SK-N-SH (cell line): ENCODE measurements around the gene CENPO. TPM values are rescaled to one million over a fixed set of nuclear protein-coding genes. Genes with fewer than 3 reads are reported as not detected.
A peak's percentile ranks its signal among the peaks of the same experiment; 100 is the strongest.

Experiments
- CTCF ChIA-PET: fragments of 300-600, 350-600 bp; formaldehyde crosslinking; extraction: SDS; loops from one replicate; lab custom pipeline; 2021; lab: Yijun Ruan, JAX
- POLR2A ChIA-PET: fragments of 350-600 bp; sonication (Branson Sonifier 250); formaldehyde crosslinking; extraction: SDS; loops from one replicate; lab custom pipeline; 2020; ENCODE audit warnings: antibody characterized with exemption, inconsistent platforms; lab: Yijun Ruan, JAX
- DNase-seq: peaks from one replicate; pipeline ENCODE4 v3.0.0; 2012
- H2AFZ ChIP-seq: fragments of 200-600 bp; sonication (generic); 2 replicates; pipeline ENCODE4 v1.8.1; 2016; ENCODE audit warnings: antibody characterized with exemption, mild to moderate bottlenecking, low read depth
- H3F3A ChIP-seq: fragments of 200-600 bp; sonication (generic); replicated peaks from 2 replicates; pipeline ENCODE3; 2016; ENCODE audit warnings: antibody characterized with exemption, mild to moderate bottlenecking; ENCODE audit not compliant: insufficient read depth
- H3K27ac ChIP-seq, 2 experiments: fragments of 200-500 bp in 1 of 2; fragments of 200-600 bp in 1 of 2; sonication (Bioruptor generic) in 1 of 2; sonication (generic), shearing (Covaris generic) in 1 of 2; 2 replicates each; pipeline versions ENCODE4 v1.5.1 to v1.6.1; 2014 to 2016; ENCODE audit warnings: low read depth in 2 of 2, inconsistent platforms in 1 of 2, low read length in 1 of 2, mild to moderate bottlenecking in 1 of 2, mixed read lengths in 1 of 2
- H3K27me3 ChIP-seq: fragments of 200-600 bp; sonication (generic), shearing (Covaris generic); 2 replicates; pipeline ENCODE4 v1.6.1; 2016; ENCODE audit warnings: mixed run types; ENCODE audit not compliant: insufficient read depth
- H3K36me3 ChIP-seq, 2 experiments: fragments of 200-500 bp in 1 of 2; fragments of 200-600 bp in 1 of 2; sonication (Bioruptor generic) in 1 of 2; sonication (generic) in 1 of 2; replicated peaks in 1 of 2; 2 replicates each; pipeline versions ENCODE3 to v1.5.1; 2014 to 2016; ENCODE audit warnings: low read length in 1 of 2, mild to moderate bottlenecking in 1 of 2; ENCODE audit not compliant: insufficient read depth in 2 of 2, control insufficient read depth in 1 of 2
- H3K4me1 ChIP-seq, 2 experiments: fragments of 200-500 bp in 1 of 2; fragments of 200-600 bp in 1 of 2; sonication (Bioruptor generic) in 1 of 2; sonication (generic), shearing (Covaris generic) in 1 of 2; 2 replicates each; pipeline versions ENCODE4 v1.5.1 to v1.6.1; 2014 to 2016; ENCODE audit warnings: low read depth in 1 of 2, low read length in 1 of 2, mixed run types in 1 of 2; ENCODE audit not compliant: insufficient read depth in 2 of 2, control insufficient read depth in 1 of 2
- H3K4me2 ChIP-seq: fragments of 200-600 bp; sonication (generic), shearing (Covaris generic); 2 replicates; pipeline ENCODE4 v1.6.1; 2017; ENCODE audit warnings: mixed run types
- H3K4me3 ChIP-seq, 2 experiments: fragments of 200-500 bp in 1 of 2; fragments of 200-600 bp in 1 of 2; sonication (Bioruptor generic) in 1 of 2; sonication (generic), shearing (Covaris generic) in 1 of 2; 2 replicates each; pipeline versions ENCODE4 v1.5.1 to v1.8.1; 2014 to 2016; ENCODE audit warnings: low read depth in 2 of 2, inconsistent platforms in 1 of 2, low read length in 1 of 2, mild to moderate bottlenecking in 1 of 2, mixed read lengths in 1 of 2, moderate library complexity in 1 of 2
- H3K79me2 ChIP-seq: fragments of 200-600 bp; sonication (generic); 2 replicates; pipeline ENCODE4 v1.8.1; 2017; ENCODE audit warnings: mild to moderate bottlenecking; ENCODE audit not compliant: insufficient read depth
- H3K9ac ChIP-seq: fragments of 200-600 bp; sonication (generic); 2 replicates; pipeline ENCODE4 v1.6.1; 2017; ENCODE audit warnings: mixed run types
- H3K9me2 ChIP-seq: fragments of 200-600 bp; sonication (generic); 2 replicates; pipeline ENCODE4 v1.6.1; 2017; ENCODE audit warnings: mixed run types
- H3K9me3 ChIP-seq: fragments of 200-600 bp; sonication (generic); 2 replicates; pipeline ENCODE4 v1.6.1; 2017; ENCODE audit warnings: mixed run types, mild to moderate bottlenecking, moderate library complexity
- H4K20me1 ChIP-seq: fragments of 200-600 bp; sonication (generic); 2 replicates; pipeline ENCODE4 v1.6.1; 2017; ENCODE audit warnings: mild to moderate bottlenecking, mixed run types; ENCODE audit not compliant: insufficient read depth
- ELF1 ChIP-seq: IDR thresholded peaks from 2 replicates; pipeline ENCODE4 v1.4.0; 2012
- FOSL2 ChIP-seq: IDR thresholded peaks from 2 replicates; pipeline ENCODE4 v1.4.0; 2012; ENCODE audit warnings: low read depth, mild to moderate bottlenecking, moderate library complexity, borderline replicate concordance
- MXI1 ChIP-seq: IDR thresholded peaks from 2 replicates; pipeline ENCODE4 v1.6.1; 2012; ENCODE audit warnings: mild to moderate bottlenecking, low read depth, low read length, improper control_type of control experiment
- NRF1 ChIP-seq: IDR thresholded peaks from 2 replicates; pipeline ENCODE4 v1.6.1; 2012; ENCODE audit warnings: low read depth, mild to moderate bottlenecking, low read length
- RAD21 ChIP-seq: IDR thresholded peaks from 2 replicates; pipeline ENCODE4 v1.6.1; 2012; ENCODE audit warnings: mild to moderate bottlenecking, low read length
- RCOR1 ChIP-seq: fragments of 150-350 bp; IDR thresholded peaks from 2 replicates; pipeline ENCODE4 v1.6.1; 2017; ENCODE audit warnings: antibody characterized with exemption, low read length
- TEAD4 ChIP-seq: IDR thresholded peaks from 2 replicates; pipeline ENCODE4 v1.4.0; 2012; ENCODE audit warnings: mild to moderate bottlenecking, borderline replicate concordance; ENCODE audit not compliant: insufficient read depth
- YY1 ChIP-seq: IDR thresholded peaks from 2 replicates; pipeline ENCODE4 v1.4.0; 2012; ENCODE audit warnings: low read depth, mild to moderate bottlenecking
- WGBS: methylation state at CpG from one replicate; pipeline ENCODE4 v1.1.6; 2017; ENCODE audit warnings: low lambda C conversion rate; 5-methylcytosine and 5-hydroxymethylcytosine counted together
- polyA plus RNA-seq, 3 experiments: library from polyadenylated mRNA; depleted of rRNA; stranded (reverse); fragments of >200 nt; gene quantifications; 2 replicates each; pipeline ENCODE4 v1.2.3, GENCODE V29; 2012
- TF ChIP-seq, protein P1 (sequence below): fragments of 150-350 bp; IDR thresholded peaks from 2 replicates; pipeline ENCODE4 v1.6.1; 2017; ENCODE audit warnings: antibody characterized with exemption, low read length, low read depth, borderline replicate concordance
- TF ChIP-seq, protein P2 (sequence below): IDR thresholded peaks from 2 replicates; pipeline ENCODE4 v1.4.0; 2012; ENCODE audit warnings: low read depth, borderline replicate concordance
- TF ChIP-seq, protein P3 (sequence below): fragments of 150-350 bp; IDR thresholded peaks from 2 replicates; pipeline ENCODE4 v1.6.1; 2016; ENCODE audit warnings: mild to moderate bottlenecking, low read depth, low read length
- TF ChIP-seq, protein P4 (sequence below): IDR thresholded peaks from 2 replicates; pipeline ENCODE4 v1.4.0; 2012; ENCODE audit warnings: low read depth
- TF ChIP-seq, protein P5 (sequence below): fragments of 200-600 bp; sonication (generic); IDR thresholded peaks from 2 replicates; pipeline ENCODE4 v1.6.1; 2017; ENCODE audit warnings: antibody characterized with exemption, mild to moderate bottlenecking, moderate library complexity

The CENPO gene
- polyA plus RNA-seq, 1 of the 3 experiments (the other 2 are of a cell fraction) = 18.3 TPM

DNA sequence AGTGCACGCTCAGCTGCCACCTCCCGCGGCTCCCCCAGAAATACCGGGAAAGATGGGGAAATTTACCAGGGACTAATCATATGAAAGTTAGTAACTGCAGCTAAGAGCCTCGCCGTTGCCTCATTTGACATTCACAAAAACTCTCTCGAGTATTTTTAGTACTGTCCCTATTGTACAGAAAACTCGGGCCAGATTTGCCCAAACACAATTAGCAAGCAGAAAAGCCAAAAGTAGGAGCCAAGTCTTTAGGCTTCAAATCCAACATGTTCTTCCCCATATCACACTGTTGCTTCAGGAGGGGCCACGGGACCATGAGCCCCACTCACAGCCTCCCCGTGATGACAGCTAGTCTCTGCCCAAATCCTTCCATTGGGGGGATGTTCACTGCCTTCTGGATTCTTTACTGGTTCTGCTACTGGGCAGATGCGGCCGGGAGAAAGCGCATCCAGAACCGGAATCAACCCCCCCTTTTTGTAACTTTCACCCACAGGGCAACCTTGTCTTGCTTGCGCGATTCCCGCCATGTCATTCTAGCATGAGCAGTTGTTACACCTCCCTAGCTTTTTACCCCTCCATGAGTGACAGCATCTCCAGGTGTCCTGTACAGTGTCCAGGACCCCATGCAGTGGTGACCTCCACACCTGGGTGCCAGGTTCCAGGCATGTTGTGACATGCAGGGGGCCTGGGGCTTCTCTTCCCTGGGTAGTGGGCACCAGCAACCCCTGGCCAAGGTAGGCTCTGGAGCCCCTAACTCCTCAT is 35.2 kb downstream of the CENPO start:
- H3F3A ChIP-seq = peaks cover 12% of the 10 kb centered on the region
- ChIA-PET CTCF (interaction anchor here (0.7 to 16.7 kb wide), 66 partner anchors 9 to 849 kb away, joined by 3 to 269 read pairs (median 4); partner anchors contain the start of genes ADCY3, CENPO, ITSN2 and NCOA1), POLR2A (interaction anchor here (1.0 to 1.4 kb wide), 2 partner anchors 35 to 419 kb away, joined by 3 to 7 read pairs; partner anchors contain the start of genes CENPO and PTRHD1)
- peaks cover 2 to 6% of the 10 kb centered on the region in 2 experiments for H3K36me3 ChIP-seq
- no peaks in the 10 kb centered on the region for H3K9me3 ChIP-seq
- H3K4me3 ChIP-seq = no peak overlapping the region
- H3K4me1 ChIP-seq = peaks cover 7 to 11% of the 10 kb centered on the region in 2 experiments; a peak in 1 of 4 replicates
- no peaks in the 10 kb centered on the region for H3K79me2 ChIP-seq
- H3K27me3 ChIP-seq = no peaks in the 10 kb centered on the region
- H4K20me1 ChIP-seq = no peaks in the 10 kb centered on the region
- TF ChIP-seq, protein P1, sequence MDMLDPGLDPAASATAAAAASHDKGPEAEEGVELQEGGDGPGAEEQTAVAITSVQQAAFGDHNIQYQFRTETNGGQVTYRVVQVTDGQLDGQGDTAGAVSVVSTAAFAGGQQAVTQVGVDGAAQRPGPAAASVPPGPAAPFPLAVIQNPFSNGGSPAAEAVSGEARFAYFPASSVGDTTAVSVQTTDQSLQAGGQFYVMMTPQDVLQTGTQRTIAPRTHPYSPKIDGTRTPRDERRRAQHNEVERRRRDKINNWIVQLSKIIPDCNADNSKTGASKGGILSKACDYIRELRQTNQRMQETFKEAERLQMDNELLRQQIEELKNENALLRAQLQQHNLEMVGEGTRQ = no peak
- TF ChIP-seq, protein P2, sequence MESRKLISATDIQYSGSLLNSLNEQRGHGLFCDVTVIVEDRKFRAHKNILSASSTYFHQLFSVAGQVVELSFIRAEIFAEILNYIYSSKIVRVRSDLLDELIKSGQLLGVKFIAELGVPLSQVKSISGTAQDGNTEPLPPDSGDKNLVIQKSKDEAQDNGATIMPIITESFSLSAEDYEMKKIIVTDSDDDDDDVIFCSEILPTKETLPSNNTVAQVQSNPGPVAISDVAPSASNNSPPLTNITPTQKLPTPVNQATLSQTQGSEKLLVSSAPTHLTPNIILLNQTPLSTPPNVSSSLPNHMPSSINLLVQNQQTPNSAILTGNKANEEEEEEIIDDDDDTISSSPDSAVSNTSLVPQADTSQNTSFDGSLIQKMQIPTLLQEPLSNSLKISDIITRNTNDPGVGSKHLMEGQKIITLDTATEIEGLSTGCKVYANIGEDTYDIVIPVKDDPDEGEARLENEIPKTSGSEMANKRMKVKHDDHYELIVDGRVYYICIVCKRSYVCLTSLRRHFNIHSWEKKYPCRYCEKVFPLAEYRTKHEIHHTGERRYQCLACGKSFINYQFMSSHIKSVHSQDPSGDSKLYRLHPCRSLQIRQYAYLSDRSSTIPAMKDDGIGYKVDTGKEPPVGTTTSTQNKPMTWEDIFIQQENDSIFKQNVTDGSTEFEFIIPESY = no peak
- TF ChIP-seq TEAD4 (no peak), YY1 (no peak), FOSL2 (no peak), MXI1 (no peak), ELF1 (no peak)
- TF ChIP-seq, protein P3, sequence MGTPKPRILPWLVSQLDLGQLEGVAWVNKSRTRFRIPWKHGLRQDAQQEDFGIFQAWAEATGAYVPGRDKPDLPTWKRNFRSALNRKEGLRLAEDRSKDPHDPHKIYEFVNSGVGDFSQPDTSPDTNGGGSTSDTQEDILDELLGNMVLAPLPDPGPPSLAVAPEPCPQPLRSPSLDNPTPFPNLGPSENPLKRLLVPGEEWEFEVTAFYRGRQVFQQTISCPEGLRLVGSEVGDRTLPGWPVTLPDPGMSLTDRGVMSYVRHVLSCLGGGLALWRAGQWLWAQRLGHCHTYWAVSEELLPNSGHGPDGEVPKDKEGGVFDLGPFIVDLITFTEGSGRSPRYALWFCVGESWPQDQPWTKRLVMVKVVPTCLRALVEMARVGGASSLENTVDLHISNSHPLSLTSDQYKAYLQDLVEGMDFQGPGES = no peak
- no peaks in the 10 kb centered on the region for H3K9me2 ChIP-seq
- WGBS = 85% methylated on average over 17 of the region's 17 CpGs
- H3K4me2 ChIP-seq = no peak overlapping the region
- H2AFZ ChIP-seq = no peak overlapping the region
- H3K9ac ChIP-seq = no peak overlapping the region
- peak; percentile 36 for DNase-seq
- no peak overlapping the region for H3K27ac ChIP-seq

DNA sequence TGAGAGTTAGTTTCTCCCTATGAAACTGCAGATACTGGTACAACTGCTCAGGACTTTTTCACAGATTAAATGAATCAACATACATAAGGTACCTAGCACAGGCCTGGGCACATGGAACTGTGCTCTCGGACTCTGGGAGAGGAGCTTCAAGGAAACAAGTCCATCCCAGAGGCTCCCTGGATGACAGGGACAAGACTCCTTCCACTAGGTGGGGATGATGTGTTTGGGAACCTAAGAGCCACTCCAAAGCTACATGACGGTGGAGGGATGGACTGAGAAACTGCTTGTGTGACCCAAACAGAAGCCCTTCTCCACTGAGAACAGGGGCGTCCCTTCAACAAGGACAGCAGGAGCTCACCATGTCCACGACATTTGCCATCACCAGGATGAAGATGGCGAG is 37.1 kb downstream of the CENPO start:
- CTCF ChIA-PET = interaction anchor here (0.9 to 16.7 kb wide), 8 partner anchors 16 to 1006 kb away, joined by 3 to 269 read pairs (median 4); no protein-coding TSS in a partner anchor
- Histone ChIP-seq H3K79me2 (no peaks in the 10 kb centered on the region), H3K9ac (no peak overlapping the region), H3K27me3 (no peaks in the 10 kb centered on the region), H2AFZ (no peak overlapping the region), H3K4me3 (no peak overlapping the region), H3K27ac (no peak overlapping the region), H3K9me2 (no peaks in the 10 kb centered on the region), H3K4me2 (no peak overlapping the region), H3K9me3 (no peaks in the 10 kb centered on the region), H3K4me1 (peaks cover 7 to 11% of the 10 kb centered on the region in 2 experiments; a peak in 1 of 4 replicates), H3F3A (peaks cover 12% of the 10 kb centered on the region), H3K36me3 (no peaks in the 10 kb centered on the region), H4K20me1 (no peaks in the 10 kb centered on the region)
- peak; percentile 41 for DNase-seq
- POLR2A ChIA-PET = interaction anchor here (0.6 kb wide), 1 partner anchor 879 kb away, joined by 3 read pairs; no protein-coding TSS in a partner anchor
- TF ChIP-seq ELF1 (no peak), RAD21 (peak; percentile 25), RCOR1 (no peak), NRF1 (no peak), FOSL2 (no peak)
- TF ChIP-seq, protein P4, sequence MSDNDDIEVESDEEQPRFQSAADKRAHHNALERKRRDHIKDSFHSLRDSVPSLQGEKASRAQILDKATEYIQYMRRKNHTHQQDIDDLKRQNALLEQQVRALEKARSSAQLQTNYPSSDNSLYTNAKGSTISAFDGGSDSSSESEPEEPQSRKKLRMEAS = no peak
- TF ChIP-seq, protein P5, sequence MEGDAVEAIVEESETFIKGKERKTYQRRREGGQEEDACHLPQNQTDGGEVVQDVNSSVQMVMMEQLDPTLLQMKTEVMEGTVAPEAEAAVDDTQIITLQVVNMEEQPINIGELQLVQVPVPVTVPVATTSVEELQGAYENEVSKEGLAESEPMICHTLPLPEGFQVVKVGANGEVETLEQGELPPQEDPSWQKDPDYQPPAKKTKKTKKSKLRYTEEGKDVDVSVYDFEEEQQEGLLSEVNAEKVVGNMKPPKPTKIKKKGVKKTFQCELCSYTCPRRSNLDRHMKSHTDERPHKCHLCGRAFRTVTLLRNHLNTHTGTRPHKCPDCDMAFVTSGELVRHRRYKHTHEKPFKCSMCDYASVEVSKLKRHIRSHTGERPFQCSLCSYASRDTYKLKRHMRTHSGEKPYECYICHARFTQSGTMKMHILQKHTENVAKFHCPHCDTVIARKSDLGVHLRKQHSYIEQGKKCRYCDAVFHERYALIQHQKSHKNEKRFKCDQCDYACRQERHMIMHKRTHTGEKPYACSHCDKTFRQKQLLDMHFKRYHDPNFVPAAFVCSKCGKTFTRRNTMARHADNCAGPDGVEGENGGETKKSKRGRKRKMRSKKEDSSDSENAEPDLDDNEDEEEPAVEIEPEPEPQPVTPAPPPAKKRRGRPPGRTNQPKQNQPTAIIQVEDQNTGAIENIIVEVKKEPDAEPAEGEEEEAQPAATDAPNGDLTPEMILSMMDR = no peak; the same call in 1 of the 2 replicates
- 85% methylated on average over 5 of the region's 5 CpGs for WGBS
